Activated CD8-positive, alpha-beta memory T cell treated with anti-CD3 and anti-CD28 coated beads for 48 hours (primary cell): ENCODE results near the gene MYO7A.
"Not testable (repeated sequence)": the region's sequence is repeated elsewhere in the genome, so short reads cannot be mapped to it uniquely, and the experiment has no call there.

Source experiments
- DNase-seq, 3 experiments: peaks; one replicate each; pipeline ENCODE4 v3.0.0-alpha.2; 2020; ENCODE audit warnings: low read depth in 2 of 3, low spot score in 2 of 3

Gene MYO7A

DNA sequence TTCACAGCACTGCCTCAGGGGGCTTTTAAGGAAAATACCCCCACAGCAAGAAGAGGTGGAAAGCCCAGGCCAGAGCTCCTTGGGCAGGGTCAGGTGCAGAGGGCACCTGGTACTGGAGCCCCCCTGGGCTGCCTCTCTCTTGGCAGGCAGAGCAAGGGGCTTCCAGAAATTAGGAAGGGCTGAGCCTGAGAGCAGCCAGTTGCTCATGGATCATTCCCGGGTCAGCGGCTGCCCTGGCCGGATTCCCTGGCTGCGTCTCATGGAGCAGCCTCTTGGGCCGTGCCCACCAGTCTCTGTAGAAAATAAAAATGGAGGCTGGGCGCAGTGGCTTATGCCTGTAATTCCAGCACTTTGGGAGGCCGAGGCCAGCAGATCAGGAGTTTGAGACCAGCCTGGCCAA lies 35.7 kb upstream of the MYO7A start:
- no peak for DNase-seq

DNA sequence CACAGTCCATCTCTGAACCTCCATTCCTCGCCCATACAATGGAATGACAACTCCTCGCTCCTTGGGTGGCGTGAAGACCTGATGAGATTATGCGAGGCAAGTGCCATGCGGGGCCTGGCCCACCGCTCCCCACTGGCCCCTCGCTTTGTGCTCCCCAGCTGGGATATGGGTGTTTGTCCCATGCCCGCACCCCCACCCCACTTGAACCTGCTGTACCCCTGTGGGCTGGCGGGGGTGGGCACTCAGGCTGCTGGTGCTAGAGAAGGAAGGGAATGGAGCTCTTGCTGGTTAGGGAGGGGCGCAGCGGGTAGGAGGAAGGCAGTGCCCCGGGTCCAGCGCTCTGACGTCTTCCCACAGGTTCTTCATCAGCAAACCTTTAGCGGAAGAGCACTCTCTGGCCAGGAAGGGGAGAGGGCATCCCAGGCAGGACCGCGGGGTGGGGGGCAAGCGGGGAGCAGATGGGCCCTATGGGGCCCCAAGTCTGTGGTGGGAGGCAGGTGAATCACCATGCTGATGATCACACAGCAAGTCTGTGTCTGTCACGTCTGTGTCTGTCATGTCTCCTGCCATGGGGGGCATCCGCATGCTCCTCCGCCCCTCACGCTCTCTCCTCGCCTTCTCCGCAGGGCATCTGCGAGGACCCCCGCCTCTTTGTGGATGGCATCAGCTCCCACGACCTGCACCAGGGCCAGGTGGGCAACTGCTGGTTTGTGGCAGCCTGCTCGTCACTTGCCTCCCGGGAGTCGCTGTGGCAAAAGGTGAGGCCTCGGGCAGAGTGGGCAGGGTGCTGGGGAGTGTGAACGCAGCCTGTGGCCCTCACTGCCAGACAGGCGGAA lies 34.8 kb upstream of the MYO7A start:
- DNase-seq = no peak

DNA sequence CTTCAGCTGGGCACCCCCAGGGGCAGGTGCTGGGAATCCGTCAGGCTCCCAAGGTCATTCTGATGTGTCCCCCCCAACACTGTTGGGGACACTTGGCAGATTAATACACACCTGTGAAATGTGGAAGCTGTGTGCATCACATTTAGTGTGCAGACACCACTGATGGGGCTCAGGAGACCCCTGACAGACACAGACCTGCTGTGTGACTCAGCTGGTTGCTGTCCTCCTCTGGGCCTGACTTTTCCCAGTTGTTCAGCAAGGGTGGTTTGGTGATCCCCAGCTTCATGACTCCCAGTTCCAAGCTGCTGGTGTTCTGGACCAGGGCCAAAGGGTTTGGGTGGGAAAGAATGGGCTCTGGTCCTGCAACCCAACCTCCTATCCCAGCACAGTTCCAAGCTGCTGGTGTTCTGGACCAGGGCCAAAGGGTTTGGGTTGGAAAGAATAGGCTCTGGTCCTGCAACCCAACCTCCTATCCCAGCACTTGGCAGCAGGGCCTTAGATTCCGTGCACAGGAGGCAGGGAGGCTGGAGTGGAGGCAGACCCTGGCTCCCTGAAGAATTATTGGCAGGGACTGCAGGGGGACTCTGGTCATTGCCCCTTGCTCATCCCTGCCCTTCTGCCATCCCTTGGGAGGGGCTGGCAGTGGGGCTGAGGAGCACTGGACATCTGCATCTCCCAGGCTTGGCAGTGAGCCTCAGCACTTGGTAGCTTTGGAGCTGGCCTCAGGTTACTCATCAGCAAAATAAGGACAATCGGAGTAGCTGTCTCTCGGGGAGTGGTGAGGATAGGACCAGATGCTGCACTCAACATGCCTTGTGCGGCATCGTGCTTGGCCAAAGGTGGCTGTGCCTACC lies 33.8 kb upstream of the MYO7A start:
- DNase-seq = no peak

DNA sequence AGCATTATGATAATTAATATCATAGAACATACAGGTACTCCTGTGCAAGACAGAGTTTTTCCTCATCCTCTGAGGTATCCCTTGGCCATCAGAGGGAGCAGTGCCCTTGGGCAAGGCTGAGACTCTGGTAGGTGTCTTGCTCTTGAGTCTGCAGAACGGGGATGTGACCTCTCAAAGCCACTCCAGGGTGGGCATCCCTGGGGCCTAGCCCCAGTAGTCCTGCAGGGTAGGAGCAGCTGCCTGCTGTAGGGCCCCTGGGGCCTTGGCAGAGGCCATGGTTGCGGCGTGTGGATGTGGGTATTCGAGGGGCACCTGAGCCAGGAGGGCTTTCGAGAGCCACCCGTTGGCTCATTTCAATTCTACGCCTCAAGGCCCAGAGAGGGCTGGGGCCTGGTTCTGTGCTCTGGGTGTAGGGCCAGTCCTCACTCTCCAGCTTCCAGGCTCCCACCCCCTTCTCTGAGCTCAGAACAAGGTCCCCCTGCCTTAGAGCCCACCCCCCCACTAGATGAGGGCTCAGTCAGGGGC lies 33.1 kb upstream of the MYO7A start:
- no peak for DNase-seq

DNA sequence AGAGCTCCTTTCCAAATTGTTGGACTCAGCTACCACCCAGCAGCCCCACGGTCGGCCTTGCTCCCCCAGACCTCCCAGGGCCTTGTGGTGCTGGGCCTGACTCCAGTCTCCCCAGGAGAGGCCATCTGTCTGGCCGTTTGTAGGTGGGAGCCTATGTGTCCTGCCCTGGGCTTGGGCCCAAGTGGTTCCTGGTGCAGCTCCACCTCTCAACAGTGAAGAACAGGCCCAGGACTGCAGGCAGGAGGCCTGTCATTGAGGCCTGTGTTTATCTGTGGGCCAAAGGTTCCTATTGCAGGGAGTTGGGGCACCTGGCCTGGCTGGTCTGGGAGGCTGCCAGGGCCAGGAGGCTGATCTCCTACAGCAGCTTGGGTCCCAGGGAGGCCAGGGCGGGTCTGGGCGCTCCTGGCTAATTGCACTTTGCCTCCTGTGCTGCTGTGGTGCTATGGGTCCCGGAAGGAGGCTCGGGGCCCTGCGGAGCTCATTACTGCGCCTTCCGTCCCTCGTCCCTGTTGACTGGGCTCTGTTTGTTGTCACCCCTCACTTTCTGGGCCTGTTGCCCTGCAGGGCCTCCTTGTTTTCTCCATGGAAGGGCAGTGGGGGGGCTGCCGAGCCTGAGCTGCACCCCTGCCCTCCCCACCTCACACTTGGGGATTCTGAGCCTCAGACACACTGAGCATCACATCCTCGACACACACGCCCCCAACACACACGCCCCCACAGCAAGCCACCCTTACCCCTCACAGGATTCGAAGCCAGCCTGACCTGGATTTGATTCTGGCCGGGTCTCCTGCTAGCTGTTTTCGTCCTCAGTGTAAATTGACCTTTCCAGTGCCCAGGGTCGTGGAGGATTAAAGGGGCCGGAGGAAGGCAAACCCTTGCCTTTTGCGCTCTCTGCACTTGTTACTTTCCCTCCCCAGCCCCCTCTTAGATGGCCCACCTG lies 32.2 kb upstream of the MYO7A start:
- DNase-seq = no peak

DNA sequence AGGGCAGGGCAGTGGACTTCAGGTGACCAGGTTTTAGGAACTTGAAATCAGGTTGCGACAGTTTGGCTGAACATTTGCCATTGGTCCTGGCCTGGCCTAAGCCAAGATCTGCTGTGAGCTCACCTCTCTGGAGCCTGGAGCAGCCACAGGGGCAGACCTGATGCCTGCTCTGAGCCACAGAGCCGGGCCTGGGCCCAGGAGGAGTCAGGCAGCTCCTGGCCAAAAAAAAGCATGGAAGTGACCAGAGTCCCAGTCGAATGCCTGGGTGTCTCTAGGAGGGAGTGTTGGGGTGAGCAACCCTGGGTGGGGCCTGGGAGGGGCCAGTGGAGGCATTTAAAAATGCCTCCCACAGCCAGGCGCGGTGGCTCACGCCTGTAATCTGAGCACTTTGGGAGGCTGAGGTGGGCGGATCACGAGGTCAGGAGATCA lies 31.4 kb upstream of the MYO7A start:
- no peak for DNase-seq

DNA sequence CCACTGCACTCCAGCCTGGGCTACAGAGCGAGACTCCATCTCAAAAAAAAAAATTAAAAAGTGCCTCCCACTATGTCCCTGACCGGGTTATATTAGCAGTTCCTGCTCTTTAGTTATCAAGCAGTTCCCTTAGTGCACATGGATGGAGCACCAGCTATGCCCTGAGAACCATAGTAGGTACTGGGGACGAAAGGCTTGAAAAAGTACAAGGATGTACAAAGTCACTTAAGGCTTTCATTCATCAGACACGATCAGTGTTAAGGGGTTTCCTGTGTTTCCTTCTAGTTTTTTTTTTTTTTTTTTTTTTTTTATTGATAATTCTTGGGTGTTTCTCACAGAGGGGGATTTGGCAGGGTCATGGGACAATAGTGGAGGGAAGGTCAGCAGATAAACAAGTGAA lies 30.9 kb upstream of the MYO7A start:
- not testable (repeated sequence) for DNase-seq

DNA sequence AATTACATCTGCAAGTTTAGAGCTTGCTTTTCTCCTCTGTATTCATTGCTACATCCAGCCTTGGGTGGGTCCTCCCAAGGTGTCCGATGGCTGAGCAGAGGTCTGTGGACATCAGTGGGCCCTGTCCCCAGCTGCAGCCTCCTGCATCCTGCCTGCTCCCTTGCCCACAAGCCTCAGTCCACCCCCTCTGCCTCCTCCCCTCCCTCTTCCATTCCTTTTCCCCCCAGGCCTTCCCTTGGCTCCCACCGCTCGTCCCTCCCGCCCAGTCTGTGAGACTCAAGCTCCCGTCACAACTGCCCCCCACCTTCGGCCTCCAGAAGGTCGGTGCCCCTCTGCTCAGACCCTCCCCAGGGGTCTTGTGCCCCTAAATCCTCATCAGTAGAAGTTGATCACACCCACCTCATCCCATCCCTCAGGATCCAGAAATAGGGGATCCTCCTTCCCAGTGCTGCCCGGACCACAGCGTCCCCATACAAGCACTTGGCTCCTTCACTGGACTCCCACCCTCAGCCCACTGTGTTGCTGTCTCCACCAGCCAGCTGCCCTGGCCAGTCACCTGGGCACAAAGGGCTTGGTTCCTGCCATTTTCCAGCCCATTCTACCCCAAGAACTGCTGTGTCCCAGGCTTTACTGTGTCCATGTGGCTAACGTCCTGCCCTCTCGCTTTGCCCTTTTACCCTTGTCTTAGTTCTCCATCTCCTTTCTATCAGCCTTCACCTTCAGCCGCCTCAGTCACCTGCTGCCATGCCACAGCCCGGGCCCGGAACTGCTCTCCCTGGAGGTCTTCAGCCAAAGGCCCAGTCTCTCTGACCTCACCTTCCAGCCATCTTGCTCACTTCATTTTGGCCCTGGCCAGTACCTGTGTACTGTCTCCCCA lies 27.6 kb upstream of the MYO7A start:
- no peak for DNase-seq

DNA sequence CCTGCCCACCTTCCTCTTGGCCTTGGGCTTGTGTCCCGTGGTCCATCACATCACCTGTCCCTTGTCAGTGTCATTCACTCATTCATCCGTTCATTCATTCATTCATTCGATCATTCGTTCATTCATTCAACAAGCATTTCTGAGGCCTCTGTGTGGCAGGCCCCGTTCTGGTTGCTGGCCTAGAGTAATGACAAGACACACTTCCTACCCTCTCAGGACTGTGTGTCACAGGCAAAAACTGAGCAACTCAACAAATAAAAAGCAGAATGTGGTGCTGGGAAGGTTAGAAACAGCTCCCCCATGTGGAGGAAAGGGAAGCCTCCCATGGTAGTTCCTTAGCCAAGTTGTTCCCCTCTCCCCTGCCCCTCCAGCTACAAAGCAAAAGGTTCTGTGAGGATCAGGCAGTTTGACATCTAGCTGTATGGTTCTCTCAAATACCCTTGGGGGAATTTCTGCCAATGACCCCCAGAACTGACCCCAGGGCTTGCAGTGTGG lies 27.0 kb upstream of the MYO7A start:
- no peak for DNase-seq

DNA sequence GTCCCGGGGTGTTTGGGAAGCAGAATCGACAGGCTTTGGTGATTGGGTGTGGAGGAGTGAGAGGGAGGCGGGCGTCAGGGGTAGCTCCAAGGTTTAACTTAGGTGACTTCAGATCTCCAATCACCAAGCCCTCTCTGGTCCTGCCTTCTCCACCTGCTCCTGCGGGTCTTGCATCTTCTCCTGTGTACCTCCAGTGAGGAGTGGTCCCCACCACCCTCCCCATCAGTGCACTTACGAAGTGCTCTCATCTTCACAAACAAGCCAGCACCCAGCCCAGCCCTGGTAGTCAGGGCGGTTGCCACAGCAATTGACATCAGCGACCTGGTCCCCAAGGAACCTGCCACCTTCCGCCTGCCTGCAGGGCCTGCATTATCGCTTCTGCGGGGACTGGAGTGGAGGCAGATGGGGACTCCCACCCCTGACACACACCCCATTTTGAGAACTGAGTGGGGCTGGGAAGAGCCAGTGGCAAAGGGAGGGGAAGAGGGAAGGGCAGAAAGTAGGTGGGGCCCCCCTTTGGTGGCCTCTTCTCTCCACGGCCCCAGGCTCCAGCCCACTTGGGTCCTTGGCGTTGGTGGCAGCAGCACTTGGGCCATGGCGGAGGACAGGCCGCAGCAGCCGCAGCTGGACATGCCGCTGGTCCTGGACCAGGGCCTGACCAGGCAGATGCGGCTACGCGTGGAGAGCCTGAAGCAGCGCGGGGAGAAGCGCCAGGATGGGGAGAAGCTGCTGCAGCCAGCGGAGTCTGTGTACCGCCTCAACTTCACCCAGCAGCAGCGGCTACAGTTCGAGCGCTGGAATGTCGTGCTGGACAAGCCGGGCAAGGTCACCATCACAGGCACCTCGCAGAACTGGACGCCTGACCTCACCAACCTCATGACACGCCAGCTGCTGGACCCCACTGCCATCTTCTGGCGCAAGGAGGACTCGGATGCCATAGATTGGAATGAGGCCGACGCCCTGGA lies 25.5 kb upstream of the MYO7A start, which contains the start of gene OMP:
Gene OMP, plus strand, starts transcription at position 595 of the 965 bp plus-strand sequence. Its CDS starts 0 bp downstream, at position 595.
- no peak for DNase-seq

DNA sequence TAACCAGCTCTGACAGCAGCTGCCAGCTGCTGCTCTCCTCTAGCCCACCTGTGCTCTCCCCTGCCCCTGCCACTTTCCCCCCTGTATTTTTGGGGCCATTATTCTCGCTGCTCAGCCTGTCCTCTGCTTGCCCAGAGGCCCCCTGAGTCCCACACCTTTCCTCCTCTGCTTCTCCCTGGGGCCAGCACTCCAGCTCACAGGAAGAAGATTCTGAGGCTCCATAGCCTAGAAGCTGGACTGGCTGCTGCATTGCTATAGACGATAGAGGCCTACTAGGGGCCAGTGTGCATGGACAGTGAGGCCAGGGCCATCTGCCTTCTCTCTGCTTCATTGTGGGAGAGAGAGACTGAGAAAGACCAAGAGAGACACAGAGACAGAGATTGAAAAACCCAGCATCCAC lies 24.7 kb upstream of the MYO7A start:
- DNase-seq = no peak

DNA sequence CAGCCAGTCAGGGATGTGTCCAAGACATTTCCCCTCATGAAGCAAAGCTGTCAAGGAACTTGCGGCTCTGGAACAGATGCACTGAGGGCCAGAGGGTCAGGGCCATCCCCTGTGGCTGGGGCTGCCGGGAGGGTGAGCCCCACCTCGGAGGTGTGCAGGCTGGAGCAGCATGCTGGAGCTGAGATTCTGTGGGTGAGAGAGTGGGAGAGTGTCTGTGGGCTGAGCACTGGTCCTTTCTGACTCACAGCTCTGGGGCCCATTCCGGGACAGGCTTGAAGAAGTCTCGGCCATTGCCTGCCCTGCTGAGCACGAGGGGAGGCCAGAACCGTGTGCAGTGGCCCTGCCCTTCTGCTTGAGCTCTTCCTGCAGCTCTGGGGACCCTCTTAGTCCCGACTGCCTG lies 23.3 kb upstream of the MYO7A start:
- no peak for DNase-seq

DNA sequence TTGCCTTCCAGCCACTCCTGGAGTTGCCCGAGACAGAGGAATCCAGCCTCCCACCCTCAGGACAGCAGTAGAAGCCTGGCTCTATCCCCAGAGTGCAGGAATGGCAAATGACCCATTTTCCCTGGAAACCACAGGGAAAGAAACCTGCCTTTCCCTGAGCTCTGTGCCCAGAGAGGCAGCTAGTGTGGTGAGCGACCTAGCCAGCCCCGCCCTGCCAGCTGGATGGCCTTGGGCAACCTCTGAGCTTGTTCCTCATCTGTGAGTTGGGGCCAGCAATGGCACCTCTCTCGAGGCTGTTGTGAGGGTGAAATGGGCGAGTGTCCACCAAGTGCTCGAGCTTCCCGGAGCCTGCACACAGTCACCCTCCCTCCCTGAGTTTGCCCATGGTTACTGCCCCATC lies 21.7 kb upstream of the MYO7A start:
- no peak for DNase-seq

DNA sequence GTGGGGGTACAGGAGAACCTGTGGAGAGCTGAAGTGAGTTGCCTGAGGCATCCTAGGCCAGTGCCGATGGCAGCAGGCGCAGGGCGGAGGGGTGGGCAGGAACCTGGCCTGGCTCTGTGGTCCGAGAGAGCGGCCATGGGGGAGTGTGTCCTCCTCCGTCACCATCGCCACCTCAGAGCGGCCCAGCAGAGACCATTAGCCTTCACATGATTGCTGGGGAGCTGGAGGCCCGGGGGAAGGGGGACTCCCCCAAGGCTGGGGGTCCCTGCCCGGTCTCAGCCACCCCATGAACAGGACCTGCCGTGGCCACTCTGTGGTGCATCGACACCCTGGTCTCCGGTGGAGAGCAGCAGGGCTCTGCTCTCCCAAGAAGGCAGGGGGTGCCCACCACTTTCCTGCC lies 21.3 kb upstream of the MYO7A start:
- DNase-seq = no peak

DNA sequence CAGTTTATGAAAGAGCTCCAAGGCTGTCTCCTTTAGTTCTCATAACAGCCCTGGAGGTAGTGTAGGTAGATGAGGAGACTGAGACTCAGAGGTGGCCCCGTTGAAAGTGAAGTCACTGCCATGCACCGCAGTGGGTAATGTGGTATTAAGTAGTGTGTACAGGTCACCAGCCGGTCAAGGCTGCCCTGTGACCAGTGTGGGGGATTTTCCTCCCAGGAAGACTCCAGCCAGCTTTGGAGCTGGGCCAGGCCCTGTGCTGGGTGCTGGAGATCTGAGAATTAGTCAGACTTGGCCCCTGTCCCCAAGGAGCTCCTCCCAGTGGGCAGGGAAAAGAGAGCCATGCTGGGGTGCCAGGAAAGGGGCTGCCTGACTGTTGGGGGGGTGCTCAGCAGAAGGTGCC lies 20.1 kb upstream of the MYO7A start:
- no peak for DNase-seq

DNA sequence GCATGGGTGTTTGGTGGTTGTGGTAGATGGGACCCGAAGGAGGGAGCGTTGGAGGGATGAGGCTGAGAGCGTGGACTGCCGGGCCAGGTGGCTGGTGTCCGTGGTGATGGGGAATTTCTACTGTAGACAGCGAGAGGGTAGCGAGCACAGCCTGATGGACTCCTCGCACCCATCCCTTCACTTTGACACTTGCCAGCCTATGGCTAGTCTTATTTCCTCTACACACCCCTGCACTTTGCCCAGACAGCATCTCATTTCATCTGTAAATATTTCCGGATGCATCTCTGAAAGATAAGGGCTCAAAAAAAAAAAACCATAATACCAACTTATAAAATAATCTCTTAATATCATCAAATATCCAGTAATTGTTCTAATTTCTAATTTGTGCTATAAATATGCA lies 19.6 kb upstream of the MYO7A start:
- DNase-seq = no peak

DNA sequence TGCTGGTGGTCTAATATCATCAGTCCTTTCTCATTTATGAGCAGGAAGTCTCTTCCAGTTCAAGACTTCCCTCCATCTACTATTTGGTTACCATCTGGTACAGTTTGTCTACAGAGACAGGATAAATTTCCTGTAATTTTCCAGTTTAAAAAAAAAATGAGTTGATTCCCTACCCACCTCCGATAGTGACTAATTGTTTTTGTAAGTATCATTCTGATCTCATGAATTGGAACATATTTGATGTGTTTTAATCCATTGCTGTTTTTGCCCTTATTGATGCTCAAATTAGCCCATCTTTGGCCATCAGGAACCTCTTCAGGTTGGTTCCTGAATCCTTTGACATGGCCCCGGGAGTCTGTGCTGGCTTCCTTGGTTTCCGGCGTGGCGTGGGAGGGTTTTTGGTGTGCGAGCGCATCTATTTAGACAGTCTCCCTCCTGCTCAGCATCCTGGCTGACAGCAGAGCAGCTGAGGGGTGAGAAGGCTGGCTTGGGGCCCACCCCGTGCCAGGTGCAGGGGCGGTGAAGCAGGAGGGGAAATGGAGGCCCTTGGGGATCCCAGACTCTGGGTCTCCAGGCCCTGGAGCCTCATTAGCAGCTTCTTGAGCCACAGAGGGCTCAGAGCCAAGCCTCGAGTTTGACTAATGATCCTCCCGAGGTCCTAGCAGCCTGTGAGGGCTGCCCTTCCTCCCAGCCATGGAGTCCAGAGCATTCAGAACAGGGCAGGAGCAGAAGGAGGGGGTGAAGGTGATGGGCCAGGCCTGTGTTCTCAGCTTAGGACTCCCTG lies 18.6 kb upstream of the MYO7A start:
- no peak for DNase-seq

DNA sequence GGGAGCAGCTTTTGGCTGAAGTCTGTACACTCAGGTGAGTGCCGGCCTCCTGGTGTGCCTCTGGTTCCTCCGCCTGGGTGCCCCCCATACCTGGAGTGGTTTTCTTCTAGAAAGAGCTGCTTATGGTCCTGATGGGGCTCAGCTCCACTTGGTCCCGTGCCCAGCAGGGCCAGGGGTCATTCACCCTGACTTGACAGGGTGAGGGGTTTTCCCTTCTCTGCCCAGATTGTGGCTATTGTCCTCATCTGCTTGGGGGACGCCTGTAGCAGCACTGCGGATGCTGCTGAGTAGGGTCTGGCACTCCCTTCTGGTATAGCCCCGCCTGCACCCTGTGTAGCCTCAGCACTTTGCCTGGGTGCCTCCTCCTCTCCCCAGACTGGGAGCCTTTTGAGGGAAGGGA lies 17.2 kb upstream of the MYO7A start:
- no peak for DNase-seq
